ENCODE measurements around the gene DNA2.

The DNA2 gene

DNA sequence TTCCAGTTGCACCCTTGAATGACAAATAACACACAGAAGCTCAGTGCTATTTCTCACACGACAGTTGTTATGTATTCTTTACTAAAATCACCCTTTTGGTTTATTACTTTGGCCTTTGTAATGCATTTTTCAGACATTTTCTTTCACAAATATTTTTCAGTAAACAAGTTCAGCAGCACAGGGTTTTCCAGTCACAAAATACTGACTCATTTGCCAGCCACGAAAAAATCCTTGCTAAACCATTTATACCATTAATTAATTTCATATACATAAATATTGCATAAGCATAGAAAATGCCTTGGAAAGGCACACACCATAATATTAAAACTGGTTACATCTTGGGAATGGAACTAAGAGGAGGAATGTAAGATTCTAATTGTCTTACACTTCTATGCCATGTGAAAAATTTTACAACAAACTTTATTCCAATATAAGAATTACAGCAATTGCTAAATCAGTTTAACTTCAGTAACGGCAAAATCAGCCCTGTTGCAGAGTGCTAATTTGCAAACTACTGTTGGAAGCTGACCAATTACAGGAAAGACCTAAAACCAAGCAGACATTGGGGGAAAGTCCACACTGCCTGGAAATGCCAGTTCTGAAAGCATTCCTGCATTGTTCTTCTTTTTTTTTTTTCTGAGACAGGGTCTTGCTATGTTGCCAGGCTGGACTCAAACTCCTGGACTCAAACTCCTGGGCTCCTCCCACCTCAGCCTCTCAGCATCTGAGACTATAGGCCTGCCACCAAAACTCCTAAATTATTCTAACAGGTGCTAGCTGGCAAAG is 107.5 kb downstream of the DNA2 start:
- DNase-seq (ENCODE audit: low read depth in 2 of 2), result no peak

All from activated CD8-positive, alpha-beta memory T cell treated with anti-CD3 and anti-CD28 coated beads for 4 hours (primary cell).